ENCODE results near the gene FAM200B.

Gene FAM200B

GRCh38 chr4:15738877-15739276 lies 57.2 kb downstream of the FAM200B start:
- DNase-seq, result no peak

Measured in fibroblast of skin of right biceps (primary cell).